ENCODE results near the gene LTBP2. TPM values are rescaled to one million over a fixed set of nuclear protein-coding genes. Genes with fewer than 3 reads are reported as not detected.

Gene LTBP2
- polyA plus RNA-seq, 1 donor from 2014 or later = 0.33 TPM

DNA sequence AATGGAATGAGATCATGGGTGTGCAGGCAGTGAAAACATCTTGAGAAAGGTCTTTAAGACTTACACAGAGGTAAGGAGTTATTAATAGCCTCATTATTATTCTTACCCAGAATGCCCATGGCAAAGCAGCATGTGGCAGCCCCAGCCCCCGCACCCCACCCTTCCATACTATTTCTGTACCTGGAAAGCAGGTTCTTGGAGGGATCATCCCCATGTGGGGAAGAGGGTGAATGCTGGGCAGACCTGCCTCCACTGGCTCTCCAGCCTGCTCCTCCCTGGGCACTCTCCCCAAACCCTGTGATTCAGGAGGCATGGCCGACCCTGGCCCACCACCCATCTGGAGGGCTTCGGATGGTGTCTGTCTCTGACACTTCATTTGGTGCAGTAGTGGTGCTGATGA, 147.3 kb downstream of the LTBP2 start:
- no peaks in the 10 kb centered on the region for H3K36me3 ChIP-seq (ENCODE audit: insufficient read depth, low read length)
- H3K9me3 ChIP-seq (ENCODE audit: low read length) = no peaks in the 10 kb centered on the region
- H3K79me2 ChIP-seq (replicated peaks; ENCODE audit: insufficient read depth, low read length) = no peaks in the 10 kb centered on the region
- no peaks in the 10 kb centered on the region for H3K27me3 ChIP-seq (ENCODE audit: insufficient read depth, low read depth, low read length)
- no peak overlapping the region for H3K4me2 ChIP-seq (ENCODE audit: low read length)
- H3K27ac ChIP-seq (ENCODE audit: low read length) = no peak overlapping the region
- no peak overlapping the region for H3K4me3 ChIP-seq (ENCODE audit: low read length)
- no peak overlapping the region for H3K9ac ChIP-seq (ENCODE audit: low read length)
- TF ChIP-seq, protein P1, sequence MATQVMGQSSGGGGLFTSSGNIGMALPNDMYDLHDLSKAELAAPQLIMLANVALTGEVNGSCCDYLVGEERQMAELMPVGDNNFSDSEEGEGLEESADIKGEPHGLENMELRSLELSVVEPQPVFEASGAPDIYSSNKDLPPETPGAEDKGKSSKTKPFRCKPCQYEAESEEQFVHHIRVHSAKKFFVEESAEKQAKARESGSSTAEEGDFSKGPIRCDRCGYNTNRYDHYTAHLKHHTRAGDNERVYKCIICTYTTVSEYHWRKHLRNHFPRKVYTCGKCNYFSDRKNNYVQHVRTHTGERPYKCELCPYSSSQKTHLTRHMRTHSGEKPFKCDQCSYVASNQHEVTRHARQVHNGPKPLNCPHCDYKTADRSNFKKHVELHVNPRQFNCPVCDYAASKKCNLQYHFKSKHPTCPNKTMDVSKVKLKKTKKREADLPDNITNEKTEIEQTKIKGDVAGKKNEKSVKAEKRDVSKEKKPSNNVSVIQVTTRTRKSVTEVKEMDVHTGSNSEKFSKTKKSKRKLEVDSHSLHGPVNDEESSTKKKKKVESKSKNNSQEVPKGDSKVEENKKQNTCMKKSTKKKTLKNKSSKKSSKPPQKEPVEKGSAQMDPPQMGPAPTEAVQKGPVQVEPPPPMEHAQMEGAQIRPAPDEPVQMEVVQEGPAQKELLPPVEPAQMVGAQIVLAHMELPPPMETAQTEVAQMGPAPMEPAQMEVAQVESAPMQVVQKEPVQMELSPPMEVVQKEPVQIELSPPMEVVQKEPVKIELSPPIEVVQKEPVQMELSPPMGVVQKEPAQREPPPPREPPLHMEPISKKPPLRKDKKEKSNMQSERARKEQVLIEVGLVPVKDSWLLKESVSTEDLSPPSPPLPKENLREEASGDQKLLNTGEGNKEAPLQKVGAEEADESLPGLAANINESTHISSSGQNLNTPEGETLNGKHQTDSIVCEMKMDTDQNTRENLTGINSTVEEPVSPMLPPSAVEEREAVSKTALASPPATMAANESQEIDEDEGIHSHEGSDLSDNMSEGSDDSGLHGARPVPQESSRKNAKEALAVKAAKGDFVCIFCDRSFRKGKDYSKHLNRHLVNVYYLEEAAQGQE (IDR thresholded peaks at IDR 0.05; ENCODE audit: borderline replicate concordance) = no peak
- no peak for TF ChIP-seq SMC3 (conservative IDR thresholded peaks at IDR 0.05; ENCODE audit: poor library complexity)
- no peak for TF ChIP-seq EP300 (conservative IDR thresholded peaks at IDR 0.05; ENCODE audit: poor library complexity, severe bottlenecking)
- TF ChIP-seq MXI1 (conservative IDR thresholded peaks at IDR 0.05; ENCODE audit: poor library complexity, severe bottlenecking) = no peak
- TF ChIP-seq EZH2 (IDR thresholded peaks at IDR 0.05; ENCODE audit: borderline replicate concordance, insufficient read depth, low read length, poor library complexity, severe bottlenecking) = no peak
- TF ChIP-seq POLR2AphosphoS5 (IDR thresholded peaks at IDR 0.05) = no peak
- TF ChIP-seq TAF1 (IDR thresholded peaks at IDR 0.05; ENCODE audit: low read depth) = no peak
- no peak for TF ChIP-seq CTCF (IDR thresholded peaks at IDR 0.05; ENCODE audit: poor library complexity, severe bottlenecking)
- no peak for TF ChIP-seq RAD21 (conservative IDR thresholded peaks at IDR 0.05)
- H2AFZ ChIP-seq (ENCODE audit: low read depth, low read length) = no peak overlapping the region
- H3K9me2 ChIP-seq (ENCODE audit: insufficient read depth, low read length) = no peaks in the 10 kb centered on the region
- no peaks in the 10 kb centered on the region for H3F3A ChIP-seq (ENCODE audit: insufficient read depth, low read length, poor library complexity, severe bottlenecking)
- H4K20me1 ChIP-seq (ENCODE audit: insufficient read depth) = no peaks in the 10 kb centered on the region

GRCh38 chr14:74463697-74464096, 148.3 kb downstream of the LTBP2 start:
- H3K4me2 ChIP-seq (ENCODE audit: low read length) = no peak overlapping the region

More at GRCh38 chr14:74463697-74464096, 148.3 kb downstream of the LTBP2 start:
- no peaks in the 10 kb centered on the region for H3K9me2 ChIP-seq (ENCODE audit: insufficient read depth, low read length)
- H3K9me3 ChIP-seq (ENCODE audit: low read length) = no peaks in the 10 kb centered on the region
- H3K27ac ChIP-seq (ENCODE audit: low read length) = no peak overlapping the region
- TF ChIP-seq EZH2 (IDR thresholded peaks at IDR 0.05; ENCODE audit: borderline replicate concordance, insufficient read depth, low read length, poor library complexity, severe bottlenecking) (no peak), EP300 (conservative IDR thresholded peaks at IDR 0.05; ENCODE audit: poor library complexity, severe bottlenecking) (no peak), POLR2AphosphoS5 (IDR thresholded peaks at IDR 0.05) (no peak), MXI1 (conservative IDR thresholded peaks at IDR 0.05; ENCODE audit: poor library complexity, severe bottlenecking) (no peak), TAF1 (IDR thresholded peaks at IDR 0.05; ENCODE audit: low read depth) (no peak)
- no peak overlapping the region for H2AFZ ChIP-seq (ENCODE audit: low read depth, low read length)
- no peaks in the 10 kb centered on the region for H3K36me3 ChIP-seq (ENCODE audit: insufficient read depth, low read length)
- H3F3A ChIP-seq (ENCODE audit: insufficient read depth, low read length, poor library complexity, severe bottlenecking) = no peaks in the 10 kb centered on the region
- H3K4me3 ChIP-seq (ENCODE audit: low read length) = no peak overlapping the region
- H3K9ac ChIP-seq (ENCODE audit: low read length) = no peak overlapping the region
- no peaks in the 10 kb centered on the region for H3K27me3 ChIP-seq (ENCODE audit: insufficient read depth, low read depth, low read length)
- no peaks in the 10 kb centered on the region for H4K20me1 ChIP-seq (ENCODE audit: insufficient read depth)
- H3K79me2 ChIP-seq (replicated peaks; ENCODE audit: insufficient read depth, low read length) = no peaks in the 10 kb centered on the region

Measured in neural cell (in vitro differentiated cells).